Common myeloid progenitor, CD34-positive (primary cell): ENCODE data around the gene FNDC3A.
"Not testable (repeated sequence)": the region's sequence is repeated elsewhere in the genome, so short reads cannot be mapped to it uniquely, and the experiment has no call there.

ENCODE experiments used
- CTCF ChIA-PET: fragments of 350-600 bp; sonication (Branson Sonifier 250); formaldehyde crosslinking; loops from one replicate; lab custom pipeline; 2021; ENCODE audit warnings: antibody characterized with exemption; lab: Charles Lee
- POLR2A ChIA-PET: fragments of 350-600 bp; sonication (Branson Sonifier 250); formaldehyde crosslinking; loops from one replicate; lab custom pipeline; 2021; ENCODE audit warnings: antibody characterized with exemption; lab: Charles Lee
- DNase-seq, 3 donors: peaks; one replicate each; pipeline versions ENCODE4 v3.0.0 to v3.0.0-alpha.2; 2013
- H3K27ac ChIP-seq, 2 experiments: 1 replicate in 1 of 2; 2 replicates in 1 of 2; pipeline ENCODE4 v1.7.0; 2013; ENCODE audit warnings: inconsistent platforms in 2 of 2, low read length in 2 of 2, mild to moderate bottlenecking in 2 of 2, low read depth in 1 of 2, moderate library complexity in 1 of 2; ENCODE audit not compliant: severe bottlenecking in 2 of 2, insufficient read depth in 1 of 2, poor library complexity in 1 of 2
- H3K27me3 ChIP-seq, 5 experiments: replicated peaks in 2 of 5; 1 replicate in 3 of 5; 2 replicates in 2 of 5; pipeline versions ENCODE4 v1.6.1 to v1.7.0; 2013; ENCODE audit warnings: low read length in 4 of 5, mild to moderate bottlenecking in 2 of 5, moderate library complexity in 2 of 5, inconsistent platforms in 1 of 5; ENCODE audit not compliant: insufficient read depth in 5 of 5, control insufficient read depth in 4 of 5
- H3K36me3 ChIP-seq, 4 experiments: 1 replicate in 2 of 4; 2 replicates in 2 of 4; pipeline versions ENCODE4 v1.6.1 to v1.7.0; 2013; ENCODE audit warnings: low read length in 3 of 4, control low read depth in 1 of 4, mild to moderate bottlenecking in 1 of 4; ENCODE audit not compliant: control insufficient read depth in 4 of 4, insufficient read depth in 4 of 4
- H3K4me1 ChIP-seq, 4 experiments: 1 replicate in 3 of 4; 2 replicates in 1 of 4; pipeline versions ENCODE4 v1.6.1 to v1.7.1; 2013; ENCODE audit warnings: low read length in 3 of 4, mild to moderate bottlenecking in 3 of 4, control low read depth in 1 of 4, inconsistent platforms in 1 of 4, moderate library complexity in 1 of 4; ENCODE audit not compliant: control insufficient read depth in 4 of 4, insufficient read depth in 4 of 4; ENCODE audit errors: control extremely low read depth in 1 of 4
- H3K4me3 ChIP-seq, 7 experiments: 1 replicate in 4 of 7; 2 replicates in 3 of 7; pipeline versions ENCODE4 v1.5.1 to v1.7.0; 2013; ENCODE audit warnings: mild to moderate bottlenecking in 7 of 7, low read length in 6 of 7, moderate library complexity in 6 of 7, inconsistent platforms in 2 of 7, low read depth in 2 of 7, control low read depth in 1 of 7; ENCODE audit not compliant: insufficient read depth in 4 of 7, control insufficient read depth in 1 of 7; ENCODE audit errors: extremely low read depth in 1 of 7
- H3K9me3 ChIP-seq, 5 experiments: 1 replicate in 4 of 5; 2 replicates in 1 of 5; pipeline versions ENCODE4 v1.6.1 to v1.7.1; 2013; ENCODE audit warnings: low read length in 4 of 5, mild to moderate bottlenecking in 2 of 5, inconsistent platforms in 1 of 5, low read depth in 1 of 5, moderate library complexity in 1 of 5; ENCODE audit not compliant: control insufficient read depth in 4 of 5, insufficient read depth in 2 of 5; ENCODE audit errors: control extremely low read depth in 1 of 5
- WGBS: methylation state at CpG from one replicate; pipeline ENCODE4 v1.1.5; 2013; ENCODE audit not compliant: insufficient coverage; 5-methylcytosine and 5-hydroxymethylcytosine counted together

Gene FNDC3A

GRCh38 chr13:49146950-49147355, 171.2 kb downstream of the FNDC3A start:
- DNase-seq = peak; percentile 31 to 67 (median 61)
- ChIA-PET CTCF (no interaction called here), POLR2A (interaction anchor here (0.6 kb wide), 1 partner anchor 35 kb away, joined by 3 read pairs; no protein-coding TSS in a partner anchor)
- H3K27me3 ChIP-seq = no peaks in the 10 kb centered on the region
- 80% methylated on average over 1 of the region's 2 CpGs for WGBS
- peak overlapping the region in 5 of 7 experiments; percentile 15 to 68 (median 32) for H3K4me3 ChIP-seq
- peaks cover 0 to 8% (median 0%) of the 10 kb centered on the region in 4 experiments for H3K4me1 ChIP-seq
- H3K36me3 ChIP-seq = peaks cover 11 to 53% (median 45%) of the 10 kb centered on the region in 4 experiments
- peak overlapping the region in 1 of 2 experiments; percentile 74 for H3K27ac ChIP-seq
- H3K9me3 ChIP-seq = peaks cover 3 to 35% (median 7%) of the 10 kb centered on the region in 5 experiments

GRCh38 chr13:49148405-49148804, 172.7 kb downstream of the FNDC3A start:
- Histone ChIP-seq H3K4me3 (no peak overlapping the region), H3K27me3 (no peaks in the 10 kb centered on the region), H3K36me3 (peaks cover 8 to 55% (median 43%) of the 10 kb centered on the region in 4 experiments), H3K27ac (no peak overlapping the region), H3K9me3 (peaks cover 3 to 36% (median 7%) of the 10 kb centered on the region in 5 experiments), H3K4me1 (peaks cover 0 to 8% (median 0%) of the 10 kb centered on the region in 4 experiments)
- WGBS = no CpG with 5 or more reads among the region's 1 CpG
- no peak for DNase-seq
- ChIA-PET POLR2A (no interaction called here), CTCF (no interaction called here)

- H3K36me3 ChIP-seq = peaks cover 2 to 19% (median 4%) of the 10 kb centered on the region in 4 experiments
- H3K9me3 ChIP-seq, H3K27me3 ChIP-seq, DNase-seq, H3K4me3 ChIP-seq, POLR2A ChIA-PET, H3K4me1 ChIP-seq, H3K27ac ChIP-seq, CTCF ChIA-PET: not testable (repeated sequence)
- 89% methylated on average over 7 of the region's 35 CpGs for WGBS
Measured at GRCh38 chr13:49157955-49158584, 182.4 kb downstream of the FNDC3A start.

- 100% methylated on average over 3 of the region's 8 CpGs for WGBS
- DNase-seq, H3K4me1 ChIP-seq, POLR2A ChIA-PET, H3K4me3 ChIP-seq, CTCF ChIA-PET, H3K27ac ChIP-seq, H3K27me3 ChIP-seq: not testable (repeated sequence)
- Histone ChIP-seq H3K36me3 (peaks cover 21 to 59% (median 33%) of the 10 kb centered on the region in 4 experiments), H3K9me3 (peaks cover 6 to 26% (median 18%) of the 10 kb centered on the region in 5 experiments)
Measured at GRCh38 chr13:49163162-49163561, 187.4 kb downstream of the FNDC3A start.

- H3K4me1 ChIP-seq = no peaks in the 10 kb centered on the region
- no peaks in the 10 kb centered on the region for H3K27me3 ChIP-seq
- CTCF ChIA-PET = no interaction called here
- POLR2A ChIA-PET = no interaction called here
- no peak overlapping the region for H3K27ac ChIP-seq
- WGBS = no CpG with 5 or more reads among the region's 7 CpGs
- no peak for DNase-seq
- H3K36me3 ChIP-seq = peaks cover 26 to 71% (median 42%) of the 10 kb centered on the region in 4 experiments
- H3K9me3 ChIP-seq = peaks cover 6 to 26% (median 18%) of the 10 kb centered on the region in 5 experiments
- H3K4me3 ChIP-seq = peak overlapping the region in 1 of 7 experiments; percentile 9
Measured at GRCh38 chr13:49164712-49165111, 189.0 kb downstream of the FNDC3A start.

- Histone ChIP-seq H3K4me3 (no peak overlapping the region), H3K36me3 (peaks cover 26 to 77% (median 47%) of the 10 kb centered on the region in 4 experiments), H3K4me1 (no peaks in the 10 kb centered on the region), H3K9me3 (peaks cover 6 to 26% (median 18%) of the 10 kb centered on the region in 5 experiments), H3K27me3 (no peaks in the 10 kb centered on the region), H3K27ac (no peak overlapping the region)
- 92% methylated on average over 5 of the region's 5 CpGs for WGBS
- POLR2A ChIA-PET = no interaction called here
- no peak for DNase-seq
- CTCF ChIA-PET = no interaction called here
Measured at GRCh38 chr13:49165798-49166752, 190.4 kb downstream of the FNDC3A start.
